ENCODE data around the gene OMD.
A peak's percentile ranks its signal among the peaks of the same experiment; 100 is the strongest.

OMD gene

DNA sequence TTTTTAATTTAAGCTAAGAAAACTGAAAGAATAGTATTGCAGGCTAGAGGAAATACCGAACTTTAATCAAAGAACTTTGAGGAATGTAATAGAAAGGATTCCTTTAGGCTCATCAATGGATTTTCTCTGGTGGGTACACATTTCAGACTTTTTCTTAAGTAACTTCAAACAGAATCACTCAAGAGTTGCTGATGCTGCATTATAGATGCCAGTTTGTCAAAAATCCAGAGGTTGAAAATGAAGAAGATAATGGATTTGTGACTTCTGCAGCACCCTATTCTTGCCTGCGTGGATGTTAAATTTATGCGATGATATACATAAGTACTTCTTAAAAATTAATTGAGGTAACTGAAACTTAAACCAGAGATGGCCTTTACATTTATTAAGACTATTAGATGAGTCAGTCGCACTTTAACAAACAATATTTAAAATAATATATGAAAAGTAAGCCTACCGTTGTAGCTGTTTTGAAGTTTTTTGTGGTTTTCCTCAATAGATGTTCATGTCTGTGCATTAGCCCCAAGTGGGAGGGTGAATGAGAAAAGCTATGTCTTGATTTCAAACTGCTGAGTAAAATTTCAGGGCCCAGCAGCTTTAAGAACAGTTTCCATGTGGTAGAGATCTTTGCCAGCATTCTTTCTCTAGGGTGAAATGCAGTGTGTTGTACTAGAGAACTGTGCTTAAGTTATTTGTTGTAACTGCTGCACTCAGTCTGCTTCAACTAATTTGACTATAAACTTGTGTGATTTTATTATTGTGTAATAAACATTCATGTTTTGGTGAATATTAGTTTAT lies 20.0 kb downstream of the OMD start, which contains the start of gene OGN:
OGN (minus strand) TSS at position 537 of the 795 bp plus-strand sequence. CDS start 1,171 bp downstream, outside the sequence.
- Histone ChIP-seq H3K4me1 (peaks cover 0 to 59% (median 15%) of the 10 kb centered on the region in 4 donors), H3K27me3 (no peaks in the 10 kb centered on the region), H3K9me3 (no peaks in the 10 kb centered on the region), H3K36me3 (no peaks in the 10 kb centered on the region), H3K4me3 (peak within 1 kb of the TSS; percentile 41 to 50), H3K27ac (peak within 1 kb of the TSS; percentile 72 to 76)
- intact Hi-C loops (cut with DNase I; ENCODE audit: low total_unique reads), result no loop called here
- no peak for DNase-seq
- no peak for TF ChIP-seq CTCF (IDR thresholded peaks at IDR 0.05)

GRCh38 chr9:92402826-92403745 lies 21.2 kb downstream of the OMD start:
- Histone ChIP-seq H3K27ac (peak overlapping the region; percentile 57 to 76), H3K4me3 (peak overlapping the region; percentile 40 to 50), H3K36me3 (no peaks in the 10 kb centered on the region), H3K4me1 (peaks cover 0 to 59% (median 15%) of the 10 kb centered on the region in 4 donors), H3K9me3 (no peaks in the 10 kb centered on the region), H3K27me3 (no peaks in the 10 kb centered on the region)
- DNase-seq, result no peak
- intact Hi-C loops (cut with DNase I; ENCODE audit: low total_unique reads), result no loop called here
- TF ChIP-seq CTCF (IDR thresholded peaks at IDR 0.05), result no peak

GRCh38 chr9:92402360-92402759 lies 21.9 kb downstream of the OMD start:
- Histone ChIP-seq H3K27me3 (no peaks in the 10 kb centered on the region), H3K27ac (peak overlapping the region; percentile 57 to 76), H3K36me3 (peaks cover 0 to 5% (median 5%) of the 10 kb centered on the region in 3 donors), H3K4me1 (peaks cover 0 to 52% (median 15%) of the 10 kb centered on the region in 4 donors), H3K4me3 (peak overlapping the region; percentile 40 to 50), H3K9me3 (no peaks in the 10 kb centered on the region)
- no peak for TF ChIP-seq CTCF (IDR thresholded peaks at IDR 0.05)
- no peak for DNase-seq
- intact Hi-C loops (cut with DNase I; ENCODE audit: low total_unique reads), result no loop called here

- intact Hi-C loops (cut with DNase I; ENCODE audit: low total_unique reads), result no loop called here
- peaks cover 0 to 10% (median 8%) of the 10 kb centered on the region in 3 donors for H3K36me3 ChIP-seq
- DNase-seq, result no peak
- TF ChIP-seq CTCF (IDR thresholded peaks at IDR 0.05), result no peak
- H3K27me3 ChIP-seq, result no peaks in the 10 kb centered on the region
- H3K27ac ChIP-seq, result no peak overlapping the region
- no peak overlapping the region for H3K4me3 ChIP-seq
- no peaks in the 10 kb centered on the region for H3K9me3 ChIP-seq
- peaks cover 0 to 33% (median 0%) of the 10 kb centered on the region in 4 donors for H3K4me1 ChIP-seq
These were observed 26.4 kb downstream of the OMD start for GRCh38 chr9:92397853-92398252.

GRCh38 chr9:92395617-92396016 lies 28.7 kb downstream of the OMD start:
- no peak for TF ChIP-seq CTCF (IDR thresholded peaks at IDR 0.05)
- Histone ChIP-seq H3K4me1 (peaks cover 0 to 28% (median 0%) of the 10 kb centered on the region in 4 donors), H3K27ac (peak overlapping the region in 1 of 2 donors; percentile 56), H3K27me3 (no peaks in the 10 kb centered on the region), H3K4me3 (no peak overlapping the region), H3K36me3 (peaks cover 0 to 15% (median 8%) of the 10 kb centered on the region in 3 donors), H3K9me3 (no peaks in the 10 kb centered on the region)
- intact Hi-C loops (cut with DNase I; ENCODE audit: low total_unique reads), result no loop called here
- no peak for DNase-seq
